Measurements from ENCODE around the gene RBM6. TPM values are rescaled to one million over a fixed set of nuclear protein-coding genes. Genes with fewer than 3 reads are reported as not detected.
"Not testable (repeated sequence)": the region's sequence is repeated elsewhere in the genome, so short reads cannot be mapped to it uniquely, and the experiment has no call there.

The RBM6 gene
- total and polyA plus RNA-seq, 5 donors from 2014 or later: 23.1 to 142 (median 26.3) TPM

GRCh38 chr3:49926117-49926728, 13.7 kb upstream of the RBM6 start:
- H3K9me3 Mint-ChIP-seq: no peaks in the 10 kb centered on the region
- H3K27me3 Mint-ChIP-seq: no peaks in the 10 kb centered on the region
- H3K9me3 ChIP-seq (ENCODE audit: control insufficient read depth in 2 of 2, low read length in 2 of 2): no peaks in the 10 kb centered on the region
- H3K4me3 Mint-ChIP-seq: peak overlapping the region in 1 of 4 donors; percentile 19
- H3K4me3 ChIP-seq (ENCODE audit: low read depth, low read length): no peak overlapping the region
- ATAC-seq (ENCODE audit: low read depth in 2 of 2): no peak
- H3K27me3 ChIP-seq (ENCODE audit: control insufficient read depth, insufficient read depth, low read length): no peaks in the 10 kb centered on the region
- no peaks in the 10 kb centered on the region for H3K36me3 ChIP-seq (ENCODE audit: control insufficient read depth, insufficient read depth, low read length)
- H3K27ac Mint-ChIP-seq: peak overlapping the region in 1 of 3 donors; percentile 37
- peaks cover 12% of the 10 kb centered on the region for H3K4me1 ChIP-seq (ENCODE audit: control insufficient read depth, insufficient read depth, low read length, poor library complexity, severe bottlenecking)
- DNase-seq: no peak
- H3K27ac ChIP-seq (ENCODE audit: insufficient read depth, low read length, poor library complexity, severe bottlenecking): no peak overlapping the region
- peaks cover 6% of the 10 kb centered on the region for H3K36me3 Mint-ChIP-seq
- peaks cover 0 to 39% (median 17%) of the 10 kb centered on the region in 4 donors for H3K4me1 Mint-ChIP-seq

- H3K4me1 Mint-ChIP-seq: peaks cover 0 to 41% (median 18%) of the 10 kb centered on the region in 4 donors
- H3K4me3 ChIP-seq (ENCODE audit: low read depth, low read length): no peak overlapping the region
- peaks cover 6% of the 10 kb centered on the region for H3K36me3 Mint-ChIP-seq
- DNase-seq (no peak), ATAC-seq (ENCODE audit: low read depth in 2 of 2) (no peak)
- peaks cover 12% of the 10 kb centered on the region for H3K4me1 ChIP-seq (ENCODE audit: control insufficient read depth, insufficient read depth, low read length, poor library complexity, severe bottlenecking)
- peak overlapping the region in 3 of 4 donors; percentile 85 to 93 (median 86) for H3K4me3 Mint-ChIP-seq
- no peaks in the 10 kb centered on the region for H3K27me3 ChIP-seq (ENCODE audit: control insufficient read depth, insufficient read depth, low read length)
- no peaks in the 10 kb centered on the region for H3K36me3 ChIP-seq (ENCODE audit: control insufficient read depth, insufficient read depth, low read length)
- H3K27me3 Mint-ChIP-seq: no peaks in the 10 kb centered on the region
- no peaks in the 10 kb centered on the region for H3K9me3 Mint-ChIP-seq
- no peak overlapping the region for H3K27ac ChIP-seq (ENCODE audit: insufficient read depth, low read length, poor library complexity, severe bottlenecking)
- no peaks in the 10 kb centered on the region for H3K9me3 ChIP-seq (ENCODE audit: control insufficient read depth in 2 of 2, low read length in 2 of 2)
- peak overlapping the region in 1 of 3 donors; percentile 20 for H3K27ac Mint-ChIP-seq
These were observed 12.2 kb upstream of the RBM6 start for GRCh38 chr3:49927798-49928197.

- Mint-ChIP-seq H3K4me3 (peak overlapping the region; percentile 85 to 93 (median 88)), H3K4me1 (peaks cover 0 to 41% (median 18%) of the 10 kb centered on the region in 4 donors), H3K36me3 (peaks cover 6% of the 10 kb centered on the region), H3K9me3 (no peaks in the 10 kb centered on the region), H3K27ac (peak overlapping the region in 1 of 3 donors; percentile 91), H3K27me3 (no peaks in the 10 kb centered on the region)
- DNase-seq (peak in 1 of 3 donors; percentile 17), ATAC-seq (ENCODE audit: low read depth in 2 of 2) (no peak)
- H3K4me3 ChIP-seq (ENCODE audit: low read depth, low read length): no peak overlapping the region
- no peak overlapping the region for H3K27ac ChIP-seq (ENCODE audit: insufficient read depth, low read length, poor library complexity, severe bottlenecking)
- H3K4me1 ChIP-seq (ENCODE audit: control insufficient read depth, insufficient read depth, low read length, poor library complexity, severe bottlenecking): peaks cover 12% of the 10 kb centered on the region
- H3K9me3 ChIP-seq (ENCODE audit: control insufficient read depth in 2 of 2, low read length in 2 of 2): no peaks in the 10 kb centered on the region
- H3K27me3 ChIP-seq (ENCODE audit: control insufficient read depth, insufficient read depth, low read length): no peaks in the 10 kb centered on the region
- no peaks in the 10 kb centered on the region for H3K36me3 ChIP-seq (ENCODE audit: control insufficient read depth, insufficient read depth, low read length)
These were observed 11.4 kb upstream of the RBM6 start for GRCh38 chr3:49928481-49929017.

GRCh38 chr3:49929291-49930167, 10.4 kb upstream of the RBM6 start, which contains the start of gene MON1A:
MON1A (minus strand) TSS chr3:49929811; CDS start chr3:49913346, 16,465 bp downstream.
- Histone ChIP-seq H3K27me3 (ENCODE audit: control insufficient read depth, insufficient read depth, low read length) (no peaks in the 10 kb centered on the region), H3K36me3 (ENCODE audit: control insufficient read depth, insufficient read depth, low read length) (no peaks in the 10 kb centered on the region), H3K9me3 (ENCODE audit: control insufficient read depth in 2 of 2, low read length in 2 of 2) (no peaks in the 10 kb centered on the region), H3K4me1 (ENCODE audit: control insufficient read depth, insufficient read depth, low read length, poor library complexity, severe bottlenecking) (peaks cover 12% of the 10 kb centered on the region), H3K27ac (ENCODE audit: insufficient read depth, low read length, poor library complexity, severe bottlenecking) (peak within 1 kb of the TSS; percentile 89), H3K4me3 (ENCODE audit: low read depth, low read length) (peak within 1 kb of the TSS; percentile 77)
- Mint-ChIP-seq H3K27ac (peak within 1 kb of the TSS; percentile 52 to 91 (median 84)), H3K4me3 (peak within 1 kb of the TSS; percentile 85 to 93 (median 88)), H3K27me3 (no peaks in the 10 kb centered on the region), H3K4me1 (peaks cover 0 to 39% (median 18%) of the 10 kb centered on the region in 4 donors), H3K36me3 (peaks cover 6% of the 10 kb centered on the region), H3K9me3 (no peaks in the 10 kb centered on the region)
- ATAC-seq (ENCODE audit: low read depth in 2 of 2) (peak; percentile 93 to 95), DNase-seq (peak; percentile 77 to 86 (median 83))

GRCh38 chr3:49930168-49930690, 9.7 kb upstream of the RBM6 start:
- Histone ChIP-seq H3K4me1 (ENCODE audit: control insufficient read depth, insufficient read depth, low read length, poor library complexity, severe bottlenecking) (peaks cover 12% of the 10 kb centered on the region), H3K27me3 (ENCODE audit: control insufficient read depth, insufficient read depth, low read length) (no peaks in the 10 kb centered on the region), H3K9me3 (ENCODE audit: control insufficient read depth in 2 of 2, low read length in 2 of 2) (no peaks in the 10 kb centered on the region), H3K27ac (ENCODE audit: insufficient read depth, low read length, poor library complexity, severe bottlenecking) (peak overlapping the region; percentile 89), H3K36me3 (ENCODE audit: control insufficient read depth, insufficient read depth, low read length) (no peaks in the 10 kb centered on the region), H3K4me3 (ENCODE audit: low read depth, low read length) (peak overlapping the region; percentile 77)
- DNase-seq (no peak), ATAC-seq (ENCODE audit: low read depth in 2 of 2) (no peak)
- Mint-ChIP-seq H3K36me3 (peaks cover 6% of the 10 kb centered on the region), H3K27me3 (no peaks in the 10 kb centered on the region), H3K4me1 (peaks cover 0 to 37% (median 18%) of the 10 kb centered on the region in 4 donors), H3K9me3 (no peaks in the 10 kb centered on the region), H3K27ac (peak overlapping the region; percentile 52 to 91 (median 84)), H3K4me3 (peak overlapping the region; percentile 85 to 93 (median 88))

- Histone ChIP-seq H3K27me3 (ENCODE audit: control insufficient read depth, insufficient read depth, low read length) (no peaks in the 10 kb centered on the region), H3K9me3 (ENCODE audit: control insufficient read depth in 2 of 2, low read length in 2 of 2) (no peaks in the 10 kb centered on the region), H3K27ac (ENCODE audit: insufficient read depth, low read length, poor library complexity, severe bottlenecking) (no peak overlapping the region), H3K4me3 (ENCODE audit: low read depth, low read length) (no peak overlapping the region), H3K36me3 (ENCODE audit: control insufficient read depth, insufficient read depth, low read length) (no peaks in the 10 kb centered on the region), H3K4me1 (ENCODE audit: control insufficient read depth, insufficient read depth, low read length, poor library complexity, severe bottlenecking) (peaks cover 12% of the 10 kb centered on the region)
- Mint-ChIP-seq H3K27ac (peak overlapping the region in 2 of 3 donors; percentile 52 to 59), H3K4me3 (peak overlapping the region; percentile 39 to 77 (median 60)), H3K4me1 (peaks cover 0 to 35% (median 17%) of the 10 kb centered on the region in 4 donors), H3K9me3 (peaks cover 0 to 1% (median 0%) of the 10 kb centered on the region in 7 donors), H3K36me3 (peaks cover 3% of the 10 kb centered on the region), H3K27me3 (no peaks in the 10 kb centered on the region)
- DNase-seq: no peak
- no peak for ATAC-seq (ENCODE audit: low read depth in 2 of 2)
These were observed 9.0 kb upstream of the RBM6 start for GRCh38 chr3:49930922-49931321.

- H3K27me3 Mint-ChIP-seq; H3K4me3 ChIP-seq (ENCODE audit: low read depth, low read length); H3K9me3 Mint-ChIP-seq; H3K27ac ChIP-seq (ENCODE audit: insufficient read depth, low read length, poor library complexity, severe bottlenecking); H3K27ac Mint-ChIP-seq; H3K36me3 Mint-ChIP-seq; H3K4me3 Mint-ChIP-seq; H3K27me3 ChIP-seq (ENCODE audit: control insufficient read depth, insufficient read depth, low read length); H3K36me3 ChIP-seq (ENCODE audit: control insufficient read depth, insufficient read depth, low read length); DNase-seq; H3K9me3 ChIP-seq (ENCODE audit: control insufficient read depth in 2 of 2, low read length in 2 of 2); ATAC-seq (ENCODE audit: low read depth in 2 of 2): not testable (repeated sequence)
- peaks cover 0 to 29% (median 14%) of the 10 kb centered on the region in 4 donors for H3K4me1 Mint-ChIP-seq
- H3K4me1 ChIP-seq (ENCODE audit: control insufficient read depth, insufficient read depth, low read length, poor library complexity, severe bottlenecking): peaks cover 12% of the 10 kb centered on the region
These were observed 7.7 kb upstream of the RBM6 start for GRCh38 chr3:49932281-49932680.
